Naive thymus-derived CD4-positive, alpha-beta T cell (primary cell): Measurements from ENCODE around the gene FASTKD2. TPM values are rescaled to one million over a fixed set of nuclear protein-coding genes. Genes with fewer than 3 reads are reported as not detected.

Experiments used
- ATAC-seq: fragments of 150-1000 bp; cut with Tn5 transposase; 2 replicates; pipeline ENCODE4 v1.10.0; 2021; ENCODE audit warnings: mild to moderate bottlenecking, moderate library complexity
- CTCF ChIA-PET: fragments of 350-600 bp; sonication (Branson Sonifier 250); formaldehyde crosslinking; loops from one replicate; lab custom pipeline; 2021; ENCODE audit warnings: antibody characterized with exemption; lab: Charles Lee
- POLR2A ChIA-PET: fragments of 350-600 bp; sonication (Branson Sonifier 250); formaldehyde crosslinking; loops from one replicate; lab custom pipeline; 2021; ENCODE audit warnings: antibody characterized with exemption, inconsistent platforms; lab: Charles Lee
- DNase-seq, 9 donors: peaks; one replicate each; pipeline versions ENCODE4 v3.0.0 to v3.0.0-alpha.2; 2020 to 2022; ENCODE audit warnings: mixed read lengths in 1 of 9
- H3K27ac ChIP-seq: one replicate; pipeline ENCODE4 v1.7.0; 2013; ENCODE audit warnings: mild to moderate bottlenecking, low read depth, low read length, moderate library complexity
- H3K27me3 ChIP-seq, 2 donors: one replicate each; pipeline ENCODE4 v1.7.0; 2013; ENCODE audit warnings: low read length in 2 of 2, mild to moderate bottlenecking in 2 of 2, moderate library complexity in 2 of 2; ENCODE audit not compliant: control insufficient read depth in 2 of 2, insufficient read depth in 2 of 2
- H3K36me3 ChIP-seq, 3 experiments: 1 replicate in 2 of 3; 2 replicates in 1 of 3; pipeline ENCODE4 v1.7.0; 2013; ENCODE audit warnings: low read length in 3 of 3, mild to moderate bottlenecking in 3 of 3, moderate library complexity in 1 of 3; ENCODE audit not compliant: insufficient read depth in 3 of 3, control insufficient read depth in 2 of 3
- H3K4me1 ChIP-seq, 2 donors: one replicate each; pipeline ENCODE4 v1.7.0; 2013; ENCODE audit warnings: low read length in 2 of 2, mild to moderate bottlenecking in 2 of 2, moderate library complexity in 1 of 2; ENCODE audit not compliant: control insufficient read depth in 2 of 2, insufficient read depth in 2 of 2
- H3K4me3 ChIP-seq: 2 replicates; pipeline ENCODE4 v1.7.0; 2013; ENCODE audit warnings: mild to moderate bottlenecking, low read length
- H3K9me3 ChIP-seq, 3 experiments: 1 replicate in 2 of 3; 2 replicates in 1 of 3; pipeline ENCODE4 v1.7.0; 2013; ENCODE audit warnings: low read length in 3 of 3; ENCODE audit not compliant: control insufficient read depth in 2 of 3
- H3K27ac Mint-ChIP-seq, 9 donors: one replicate each; pipeline ENCODE4 v1.8.0; 2020 to 2022; ENCODE audit warnings: mixed read lengths in 9 of 9, mild to moderate bottlenecking in 8 of 9, moderate library complexity in 5 of 9, inconsistent platforms in 2 of 9
- H3K27me3 Mint-ChIP-seq, 5 donors: one replicate each; pipeline ENCODE4 v1.8.0; 2021 to 2022; ENCODE audit warnings: mixed read lengths in 5 of 5, mild to moderate bottlenecking in 1 of 5
- H3K36me3 Mint-ChIP-seq, 5 donors: one replicate each; pipeline ENCODE4 v1.8.0; 2020 to 2022; ENCODE audit warnings: mixed read lengths in 5 of 5, mild to moderate bottlenecking in 3 of 5, inconsistent platforms in 1 of 5
- H3K4me1 Mint-ChIP-seq, 7 donors: one replicate each; pipeline ENCODE4 v1.8.0; 2020 to 2022; ENCODE audit warnings: mixed read lengths in 7 of 7, mild to moderate bottlenecking in 3 of 7, inconsistent platforms in 1 of 7
- H3K4me3 Mint-ChIP-seq, 10 donors: one replicate each; pipeline ENCODE4 v1.8.0; 2020 to 2022; ENCODE audit warnings: mild to moderate bottlenecking in 10 of 10, mixed read lengths in 10 of 10, moderate library complexity in 6 of 10, inconsistent platforms in 2 of 10
- H3K9me3 Mint-ChIP-seq, 11 donors: one replicate each; pipeline ENCODE4 v1.8.0; 2020 to 2022; ENCODE audit warnings: mixed read lengths in 11 of 11, mild to moderate bottlenecking in 4 of 11, inconsistent platforms in 1 of 11, moderate library complexity in 1 of 11
- intact Hi-C, 2 donors: fragments of 100-400 bp; cut with micrococcal nuclease; formaldehyde crosslinking; loops; one replicate each; pipeline ENCODE4 v1.15.1; 2023
- polyA plus RNA-seq, 2 donors: library from polyadenylated mRNA; unstranded; fragments of 300-500 nt; fragmentation: Illumina TruSeq; gene quantifications; one replicate each; pipeline ENCODE4 v1.2.3, GENCODE V29; 2021
- total RNA-seq, 6 experiments: library from RNA in 5 of 6; stranded (reverse) in 5 of 6; gene quantifications; 1 replicate in 5 of 6; 2 replicates in 1 of 6; pipeline ENCODE4 v1.2.3 and lab custom pipeline; 2021 to 2026

Gene FASTKD2
- total and polyA plus RNA-seq, 7 experiments from 2014 or later, result 16.5 to 31.9 (median 25.4) TPM

DNA sequence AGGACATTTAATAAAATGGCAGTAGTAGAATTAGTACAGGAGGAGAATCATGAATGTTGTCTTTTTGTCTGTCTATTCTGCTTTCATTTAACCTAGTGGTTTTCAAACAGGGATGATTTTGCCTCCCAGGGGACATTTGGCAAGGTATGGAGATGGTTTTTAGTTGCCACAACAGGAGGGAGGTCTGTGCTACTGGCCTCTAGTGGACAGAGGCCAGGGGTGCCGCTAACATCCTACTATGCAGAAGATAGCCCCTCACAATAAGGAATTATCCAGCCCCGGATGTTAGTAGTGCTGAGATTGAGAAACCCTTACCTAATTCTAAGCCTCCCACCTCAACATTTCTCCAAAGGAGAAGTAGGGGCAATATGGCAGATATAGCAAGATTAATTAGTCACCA, 18.3 kb downstream of the FASTKD2 start:
- DNase-seq, result no peak
- peaks cover 3 to 30% (median 19%) of the 10 kb centered on the region in 7 donors for H3K4me1 Mint-ChIP-seq
- no peaks in the 10 kb centered on the region for H3K27me3 Mint-ChIP-seq
- no peak overlapping the region for H3K4me3 ChIP-seq
- ChIA-PET POLR2A (no interaction called here), CTCF (interaction anchor here (1.3 to 1.4 kb wide), 2 partner anchors 10 to 93 kb away, joined by 4 to 5 read pairs; no protein-coding TSS in a partner anchor)
- H3K4me3 Mint-ChIP-seq, result no peak overlapping the region
- peaks cover 0 to 23% (median 14%) of the 10 kb centered on the region in 11 donors for H3K9me3 Mint-ChIP-seq
- peaks cover 0 to 7% (median 0%) of the 10 kb centered on the region in 3 experiments for H3K9me3 ChIP-seq
- H3K27ac ChIP-seq, result no peak overlapping the region
- ATAC-seq, result peak; percentile 36
- no peaks in the 10 kb centered on the region for H3K4me1 ChIP-seq
- H3K36me3 ChIP-seq, result peaks cover 34 to 84% (median 35%) of the 10 kb centered on the region in 3 experiments
- intact Hi-C loops, result loop anchor here in 1 of 2 donors (5.0 kb wide), 2 partner anchors 226 to 391 kb away; no protein-coding TSS in a partner anchor
- H3K27me3 ChIP-seq, result no peaks in the 10 kb centered on the region
- peak overlapping the region in 2 of 9 donors; percentile 22 to 58 for H3K27ac Mint-ChIP-seq
- peaks cover 29 to 63% (median 48%) of the 10 kb centered on the region in 5 donors for H3K36me3 Mint-ChIP-seq

- peaks cover 19 to 60% (median 44%) of the 10 kb centered on the region in 5 donors for H3K36me3 Mint-ChIP-seq
- peaks cover 0 to 7% (median 0%) of the 10 kb centered on the region in 3 experiments for H3K9me3 ChIP-seq
- H3K4me3 Mint-ChIP-seq, result no peak overlapping the region
- ATAC-seq, result no peak
- H3K27ac Mint-ChIP-seq, result peak overlapping the region in 1 of 9 donors; percentile 86
- H3K27me3 ChIP-seq, result no peaks in the 10 kb centered on the region
- intact Hi-C loops, result loop anchor here in 1 of 2 donors (5.0 kb wide), 2 partner anchors 227 to 392 kb away; no protein-coding TSS in a partner anchor
- H3K4me3 ChIP-seq, result no peak overlapping the region
- H3K4me1 ChIP-seq, result no peaks in the 10 kb centered on the region
- H3K27me3 Mint-ChIP-seq, result no peaks in the 10 kb centered on the region
- peaks cover 0 to 13% (median 7%) of the 10 kb centered on the region in 11 donors for H3K9me3 Mint-ChIP-seq
- H3K27ac ChIP-seq, result no peak overlapping the region
- peaks cover 35 to 84% (median 44%) of the 10 kb centered on the region in 3 experiments for H3K36me3 ChIP-seq
- ChIA-PET POLR2A (no interaction called here), CTCF (interaction anchor here (0.5 to 0.6 kb wide), 2 partner anchors 320 to 665 kb away, joined by 3 to 4 read pairs; no protein-coding TSS in a partner anchor)
- H3K4me1 Mint-ChIP-seq, result peaks cover 0 to 22% (median 12%) of the 10 kb centered on the region in 7 donors
- DNase-seq, result no peak
Measured at GRCh38 chr2:206784559-206785353, 19.4 kb downstream of the FASTKD2 start.

DNA sequence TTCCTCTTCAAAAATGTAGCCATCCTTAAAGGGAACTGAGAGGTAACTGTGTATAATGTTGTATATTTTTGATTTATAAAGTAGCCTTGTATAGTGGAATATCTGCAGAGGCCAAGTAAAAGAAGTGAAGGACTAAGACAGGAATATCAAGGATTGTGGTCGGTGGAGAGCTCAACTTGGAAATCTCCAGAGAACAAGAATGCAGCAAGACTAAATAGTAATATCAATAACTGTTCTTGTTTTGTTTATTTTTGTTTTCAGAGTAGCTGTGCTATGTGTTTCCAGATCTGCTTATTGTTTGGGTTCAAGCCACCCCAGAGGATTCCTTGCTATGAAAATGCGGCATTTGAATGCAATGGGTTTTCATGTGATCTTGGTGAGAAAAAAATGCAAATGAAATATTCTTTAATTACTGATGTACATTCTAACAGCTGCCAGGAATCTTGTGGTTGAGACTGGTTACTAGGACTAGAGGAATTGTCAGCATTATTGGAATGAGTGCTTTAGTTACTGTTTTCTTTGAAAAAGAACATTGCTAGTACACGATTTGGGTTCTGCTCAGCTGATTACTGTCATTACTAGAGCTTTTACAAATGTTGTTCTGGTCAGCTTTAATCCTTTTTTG, 25.0 kb downstream of the FASTKD2 start:
- no peak overlapping the region for H3K27ac ChIP-seq
- H3K4me1 ChIP-seq, result no peaks in the 10 kb centered on the region
- Mint-ChIP-seq H3K36me3 (peaks cover 0 to 48% (median 15%) of the 10 kb centered on the region in 5 donors), H3K4me3 (no peak overlapping the region), H3K9me3 (no peaks in the 10 kb centered on the region), H3K27me3 (no peaks in the 10 kb centered on the region), H3K27ac (peak overlapping the region in 1 of 9 donors; percentile 58), H3K4me1 (peaks cover 0 to 4% (median 0%) of the 10 kb centered on the region in 7 donors)
- no peaks in the 10 kb centered on the region for H3K9me3 ChIP-seq
- ChIA-PET CTCF (interaction anchor here (0.7 to 1.9 kb wide), 3 partner anchors 8 to 681 kb away, joined by 3 to 10 read pairs (median 5); no protein-coding TSS in a partner anchor), POLR2A (interaction anchor here (1.2 kb wide), 1 partner anchor 376 kb away, joined by 3 read pairs; the partner anchor contains the start of gene KLF7)
- no peak for DNase-seq
- no peak overlapping the region for H3K4me3 ChIP-seq
- peaks cover 25 to 75% (median 35%) of the 10 kb centered on the region in 3 experiments for H3K36me3 ChIP-seq
- intact Hi-C loops, result no loop called here
- H3K27me3 ChIP-seq, result no peaks in the 10 kb centered on the region
- no peak for ATAC-seq

DNA sequence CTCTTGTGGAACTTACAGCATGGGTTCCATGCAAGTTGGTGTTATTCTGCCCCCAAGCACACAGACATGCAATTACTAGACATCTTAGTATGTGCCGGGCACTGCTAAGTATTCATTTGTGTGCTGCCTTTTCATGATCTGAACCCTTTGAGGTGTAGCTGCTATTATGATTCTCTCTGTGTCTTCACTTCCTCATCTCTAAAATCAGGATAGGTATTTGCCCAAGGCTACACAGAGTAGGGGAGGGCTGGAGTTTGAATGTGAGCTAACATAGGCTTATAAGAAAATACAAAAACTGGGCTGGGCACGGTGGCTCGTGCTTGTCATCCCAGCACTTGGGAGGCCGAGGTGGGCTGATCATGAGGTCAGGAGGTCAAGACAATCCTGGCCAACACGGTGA, 27.2 kb downstream of the FASTKD2 start:
- POLR2A ChIA-PET, result interaction anchor here (0.6 to 1.1 kb wide), 3 partner anchors 15 to 1234 kb away, joined by 3 to 4 read pairs (median 3); no protein-coding TSS in a partner anchor
- intact Hi-C loops, result no loop called here
- H3K27ac Mint-ChIP-seq, result peak overlapping the region in 1 of 9 donors; percentile 49

DNA sequence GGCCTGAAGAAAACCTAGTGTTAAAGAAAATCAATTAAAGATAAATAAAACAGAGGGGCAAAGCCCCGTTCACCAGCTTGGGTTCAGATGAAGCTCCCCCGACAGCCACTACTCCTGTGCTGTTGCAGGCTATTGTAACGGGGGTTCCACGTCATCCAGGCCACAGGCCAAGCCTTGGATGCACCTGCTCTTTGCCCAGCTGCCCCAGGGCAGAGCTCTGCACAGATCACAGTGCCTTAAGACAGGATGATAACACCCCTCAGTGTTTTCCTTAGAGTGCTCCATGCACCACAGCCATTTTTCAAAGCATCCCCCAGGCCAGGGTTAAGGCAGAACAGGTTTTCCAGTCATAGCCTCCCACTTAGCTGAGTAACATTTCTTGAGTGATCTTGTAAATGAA, 32.0 kb downstream of the FASTKD2 start:
- H3K27ac Mint-ChIP-seq, result peak overlapping the region in 5 of 9 donors; percentile 36 to 86 (median 76)
- POLR2A ChIA-PET, result no interaction called here
- ATAC-seq, result no peak
- no peak for DNase-seq
- H3K4me1 ChIP-seq, result peaks cover 0 to 4% of the 10 kb centered on the region in 2 donors
- peaks cover 15 to 32% (median 24%) of the 10 kb centered on the region in 7 donors for H3K4me1 Mint-ChIP-seq
- H3K36me3 Mint-ChIP-seq, result peaks cover 0 to 11% (median 0%) of the 10 kb centered on the region in 5 donors
- intact Hi-C loops, result no loop called here
- no peak overlapping the region for H3K4me3 Mint-ChIP-seq
- no peaks in the 10 kb centered on the region for H3K27me3 Mint-ChIP-seq
- no peaks in the 10 kb centered on the region for H3K9me3 Mint-ChIP-seq
- H3K27me3 ChIP-seq, result no peaks in the 10 kb centered on the region
- no peak overlapping the region for H3K27ac ChIP-seq
- no peaks in the 10 kb centered on the region for H3K9me3 ChIP-seq
- H3K4me3 ChIP-seq, result no peak overlapping the region
- CTCF ChIA-PET, result interaction anchor here (0.6 to 0.8 kb wide), 2 partner anchors 676 to 1178 kb away, joined by 3 read pairs; no protein-coding TSS in a partner anchor
- H3K36me3 ChIP-seq, result peaks cover 0 to 13% (median 0%) of the 10 kb centered on the region in 3 experiments

More for the DNA sequence above, 27.2 kb downstream of the FASTKD2 start:
- Histone ChIP-seq H3K27me3 (no peaks in the 10 kb centered on the region), H3K27ac (no peak overlapping the region), H3K4me1 (no peaks in the 10 kb centered on the region), H3K4me3 (no peak overlapping the region), H3K9me3 (no peaks in the 10 kb centered on the region), H3K36me3 (peaks cover 8 to 59% (median 20%) of the 10 kb centered on the region in 3 experiments)
- Mint-ChIP-seq H3K4me1 (peaks cover 0 to 4% (median 2%) of the 10 kb centered on the region in 7 donors), H3K4me3 (no peak overlapping the region), H3K36me3 (peaks cover 0 to 39% (median 13%) of the 10 kb centered on the region in 5 donors), H3K27me3 (no peaks in the 10 kb centered on the region), H3K9me3 (no peaks in the 10 kb centered on the region)
- no peak for ATAC-seq
- CTCF ChIA-PET, result no interaction called here
- no peak for DNase-seq

DNA sequence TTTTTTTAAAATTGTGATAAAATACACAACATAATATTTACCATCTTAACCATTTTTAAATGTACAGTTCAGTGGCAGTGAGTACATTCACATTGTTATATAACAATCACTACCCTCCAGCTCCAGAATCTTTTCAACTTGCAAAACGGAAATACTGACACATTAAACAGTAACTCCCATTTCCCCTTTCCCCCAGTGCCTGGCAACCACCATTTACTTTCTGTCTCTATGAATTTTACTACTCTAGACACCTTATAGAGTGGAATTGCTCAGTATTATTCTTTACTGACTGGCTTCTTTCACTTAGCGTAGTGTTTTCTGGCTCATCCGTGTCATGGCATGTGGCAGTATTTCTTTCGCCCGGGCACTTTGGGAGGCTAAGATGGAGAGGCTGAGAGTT, 32.6 kb downstream of the FASTKD2 start:
- H3K4me3 Mint-ChIP-seq, result peak overlapping the region in 4 of 10 donors; percentile 5 to 46 (median 18)
- H3K27me3 ChIP-seq, result no peaks in the 10 kb centered on the region
- ChIA-PET CTCF (interaction anchor here (0.6 to 0.8 kb wide), 2 partner anchors 675 to 1177 kb away, joined by 3 read pairs; no protein-coding TSS in a partner anchor), POLR2A (no interaction called here)
- peak overlapping the region in 8 of 9 donors; percentile 36 to 86 (median 70) for H3K27ac Mint-ChIP-seq
- H3K9me3 Mint-ChIP-seq, result no peaks in the 10 kb centered on the region
- H3K27ac ChIP-seq, result no peak overlapping the region
- ATAC-seq, result peak; percentile 72
- H3K4me1 ChIP-seq, result peaks cover 0 to 4% of the 10 kb centered on the region in 2 donors
- H3K4me1 Mint-ChIP-seq, result peaks cover 15 to 32% (median 24%) of the 10 kb centered on the region in 7 donors
- H3K36me3 Mint-ChIP-seq, result peaks cover 0 to 8% (median 0%) of the 10 kb centered on the region in 5 donors
- H3K36me3 ChIP-seq, result peaks cover 0 to 7% (median 0%) of the 10 kb centered on the region in 3 experiments
- no peak overlapping the region for H3K4me3 ChIP-seq
- no peaks in the 10 kb centered on the region for H3K9me3 ChIP-seq
- intact Hi-C loops, result no loop called here
- H3K27me3 Mint-ChIP-seq, result no peaks in the 10 kb centered on the region
- peak in 6 of 9 donors; percentile 5 to 37 (median 23) for DNase-seq
